SU-DHL-6 (cell line): ENCODE results near the gene RAPGEF5.

Experiments used
- EZH2phosphoT487 ChIP-seq: fragments of 200-600 bp; sonication (generic), shearing (Covaris generic); conservative IDR thresholded peaks from 2 replicates; pipeline ENCODE4 v1.6.1; 2018; ENCODE audit warnings: mild to moderate bottlenecking, antibody characterized with exemption, low read length, moderate library complexity, mixed read lengths
- TF ChIP-seq, protein P1 (sequence below): fragments of 200-600 bp; sonication (generic); IDR thresholded peaks from one replicate; pipeline ENCODE4 v1.5.1; 2017; ENCODE audit warnings: antibody characterized with exemption, mild to moderate bottlenecking, low read length, moderate library complexity; ENCODE audit not compliant: insufficient read depth, poor library complexity, severe bottlenecking

DNA sequence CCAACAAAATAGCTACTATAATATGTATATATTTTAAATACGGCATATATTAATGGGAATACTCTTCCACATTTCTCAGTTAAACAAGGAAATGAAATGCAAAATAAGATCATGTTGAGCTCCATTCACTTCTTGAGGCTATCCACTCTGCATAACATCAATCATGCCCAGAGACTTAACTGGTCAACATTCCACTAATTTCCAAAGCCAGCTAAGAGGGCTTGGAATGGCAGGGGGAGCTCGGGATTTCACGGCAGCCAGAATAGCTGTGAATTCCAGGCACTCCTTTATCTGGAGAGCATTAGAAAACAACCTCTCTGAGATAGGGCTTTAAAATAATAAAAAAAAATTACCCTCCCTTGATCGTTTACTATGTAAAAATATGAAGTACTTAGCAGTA lies 216.4 kb downstream of the RAPGEF5 start:
- TF ChIP-seq, protein P1, sequence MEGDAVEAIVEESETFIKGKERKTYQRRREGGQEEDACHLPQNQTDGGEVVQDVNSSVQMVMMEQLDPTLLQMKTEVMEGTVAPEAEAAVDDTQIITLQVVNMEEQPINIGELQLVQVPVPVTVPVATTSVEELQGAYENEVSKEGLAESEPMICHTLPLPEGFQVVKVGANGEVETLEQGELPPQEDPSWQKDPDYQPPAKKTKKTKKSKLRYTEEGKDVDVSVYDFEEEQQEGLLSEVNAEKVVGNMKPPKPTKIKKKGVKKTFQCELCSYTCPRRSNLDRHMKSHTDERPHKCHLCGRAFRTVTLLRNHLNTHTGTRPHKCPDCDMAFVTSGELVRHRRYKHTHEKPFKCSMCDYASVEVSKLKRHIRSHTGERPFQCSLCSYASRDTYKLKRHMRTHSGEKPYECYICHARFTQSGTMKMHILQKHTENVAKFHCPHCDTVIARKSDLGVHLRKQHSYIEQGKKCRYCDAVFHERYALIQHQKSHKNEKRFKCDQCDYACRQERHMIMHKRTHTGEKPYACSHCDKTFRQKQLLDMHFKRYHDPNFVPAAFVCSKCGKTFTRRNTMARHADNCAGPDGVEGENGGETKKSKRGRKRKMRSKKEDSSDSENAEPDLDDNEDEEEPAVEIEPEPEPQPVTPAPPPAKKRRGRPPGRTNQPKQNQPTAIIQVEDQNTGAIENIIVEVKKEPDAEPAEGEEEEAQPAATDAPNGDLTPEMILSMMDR = no peak
- TF ChIP-seq EZH2phosphoT487 = no peak
